Effector memory CD4-positive, alpha-beta T cell (primary cell): ENCODE results near the gene COMP.

Source experiments
- DNase-seq, 3 donors: peaks; one replicate each; pipeline ENCODE4 v3.0.0-alpha.2; 2020
- H3K27ac ChIP-seq: 2 replicates; pipeline ENCODE4 v1.7.0; 2013; ENCODE audit warnings: mild to moderate bottlenecking, low read length, moderate library complexity; ENCODE audit not compliant: insufficient read depth, poor library complexity, severe bottlenecking
- H3K27me3 ChIP-seq: replicated peaks from 2 replicates; pipeline ENCODE4 v1.7.0; 2013; ENCODE audit warnings: mild to moderate bottlenecking, low read length; ENCODE audit not compliant: insufficient read depth, control insufficient read depth, poor library complexity, severe bottlenecking
- H3K36me3 ChIP-seq: 2 replicates; pipeline ENCODE4 v1.7.0; 2013; ENCODE audit warnings: mild to moderate bottlenecking, low read length, moderate library complexity; ENCODE audit not compliant: control insufficient read depth, insufficient read depth
- H3K4me1 ChIP-seq: 2 replicates; pipeline ENCODE4 v1.7.0; 2013; ENCODE audit warnings: low read length, mild to moderate bottlenecking; ENCODE audit not compliant: control insufficient read depth, insufficient read depth, poor library complexity, severe bottlenecking
- H3K4me3 ChIP-seq: 2 replicates; pipeline ENCODE4 v1.7.0; 2013; ENCODE audit warnings: low read length, low read depth, mild to moderate bottlenecking; ENCODE audit not compliant: insufficient read depth, poor library complexity, severe bottlenecking
- H3K9me3 ChIP-seq: 2 replicates; pipeline ENCODE4 v1.7.0; 2013; ENCODE audit warnings: mild to moderate bottlenecking, low read length, moderate library complexity; ENCODE audit not compliant: control insufficient read depth

Gene COMP

GRCh38 chr19:18745931-18746330 is 45.2 kb downstream of the COMP start:
- Histone ChIP-seq H3K4me3 (no peak overlapping the region), H3K4me1 (no peaks in the 10 kb centered on the region), H3K9me3 (no peaks in the 10 kb centered on the region), H3K27me3 (no peaks in the 10 kb centered on the region), H3K36me3 (peaks cover 5% of the 10 kb centered on the region), H3K27ac (no peak overlapping the region)
- DNase-seq, result no peak

GRCh38 chr19:18745012-18745735 is 45.9 kb downstream of the COMP start:
- no peak for DNase-seq
- Histone ChIP-seq H3K9me3 (no peaks in the 10 kb centered on the region), H3K4me3 (no peak overlapping the region), H3K36me3 (peaks cover 5% of the 10 kb centered on the region), H3K27ac (no peak overlapping the region), H3K4me1 (no peaks in the 10 kb centered on the region), H3K27me3 (no peaks in the 10 kb centered on the region)

- Histone ChIP-seq H3K27me3 (no peaks in the 10 kb centered on the region), H3K9me3 (no peaks in the 10 kb centered on the region), H3K4me3 (no peak overlapping the region), H3K36me3 (no peaks in the 10 kb centered on the region), H3K4me1 (no peaks in the 10 kb centered on the region), H3K27ac (no peak overlapping the region)
- DNase-seq, result no peak
Measured at GRCh38 chr19:18743784-18744418, 47.2 kb downstream of the COMP start.

- no peak overlapping the region for H3K4me3 ChIP-seq
- H3K36me3 ChIP-seq, result no peaks in the 10 kb centered on the region
- H3K9me3 ChIP-seq, result no peaks in the 10 kb centered on the region
- no peak overlapping the region for H3K27ac ChIP-seq
- DNase-seq, result no peak
- H3K4me1 ChIP-seq, result no peaks in the 10 kb centered on the region
- H3K27me3 ChIP-seq, result no peaks in the 10 kb centered on the region
Measured at GRCh38 chr19:18742838-18743783, 48.0 kb downstream of the COMP start.

- no peaks in the 10 kb centered on the region for H3K9me3 ChIP-seq
- no peaks in the 10 kb centered on the region for H3K36me3 ChIP-seq
- H3K27ac ChIP-seq, result no peak overlapping the region
- H3K4me1 ChIP-seq, result no peaks in the 10 kb centered on the region
- H3K27me3 ChIP-seq, result no peaks in the 10 kb centered on the region
- no peak for DNase-seq
- H3K4me3 ChIP-seq, result no peak overlapping the region
Measured at GRCh38 chr19:18742324-18742723, 48.8 kb downstream of the COMP start.

GRCh38 chr19:18741124-18742121 is 49.7 kb downstream of the COMP start:
- Histone ChIP-seq H3K4me1 (no peaks in the 10 kb centered on the region), H3K36me3 (no peaks in the 10 kb centered on the region), H3K27ac (no peak overlapping the region), H3K4me3 (no peak overlapping the region), H3K9me3 (no peaks in the 10 kb centered on the region), H3K27me3 (no peaks in the 10 kb centered on the region)
- DNase-seq, result no peak

GRCh38 chr19:18738961-18739690 is 52.0 kb downstream of the COMP start:
- H3K4me1 ChIP-seq, result no peaks in the 10 kb centered on the region
- H3K4me3 ChIP-seq, result no peak overlapping the region
- H3K36me3 ChIP-seq, result no peaks in the 10 kb centered on the region
- no peaks in the 10 kb centered on the region for H3K27me3 ChIP-seq
- H3K9me3 ChIP-seq, result no peaks in the 10 kb centered on the region
- DNase-seq, result no peak
- no peak overlapping the region for H3K27ac ChIP-seq

GRCh38 chr19:18737954-18738351 is 53.2 kb downstream of the COMP start:
- Histone ChIP-seq H3K4me3 (no peak overlapping the region), H3K27ac (no peak overlapping the region), H3K4me1 (no peaks in the 10 kb centered on the region), H3K27me3 (no peaks in the 10 kb centered on the region), H3K36me3 (no peaks in the 10 kb centered on the region), H3K9me3 (no peaks in the 10 kb centered on the region)
- no peak for DNase-seq
